Fibroblast of peridontal ligament (primary cell): Measurements from ENCODE around the gene DMC1.
A peak's percentile ranks its signal among the peaks of the same experiment; 100 is the strongest.

Experiments used
- DNase-seq: peaks from one replicate; pipeline ENCODE4 v3.0.0-alpha.2; 2010; ENCODE audit errors: extremely low read depth

The DMC1 gene

DNA sequence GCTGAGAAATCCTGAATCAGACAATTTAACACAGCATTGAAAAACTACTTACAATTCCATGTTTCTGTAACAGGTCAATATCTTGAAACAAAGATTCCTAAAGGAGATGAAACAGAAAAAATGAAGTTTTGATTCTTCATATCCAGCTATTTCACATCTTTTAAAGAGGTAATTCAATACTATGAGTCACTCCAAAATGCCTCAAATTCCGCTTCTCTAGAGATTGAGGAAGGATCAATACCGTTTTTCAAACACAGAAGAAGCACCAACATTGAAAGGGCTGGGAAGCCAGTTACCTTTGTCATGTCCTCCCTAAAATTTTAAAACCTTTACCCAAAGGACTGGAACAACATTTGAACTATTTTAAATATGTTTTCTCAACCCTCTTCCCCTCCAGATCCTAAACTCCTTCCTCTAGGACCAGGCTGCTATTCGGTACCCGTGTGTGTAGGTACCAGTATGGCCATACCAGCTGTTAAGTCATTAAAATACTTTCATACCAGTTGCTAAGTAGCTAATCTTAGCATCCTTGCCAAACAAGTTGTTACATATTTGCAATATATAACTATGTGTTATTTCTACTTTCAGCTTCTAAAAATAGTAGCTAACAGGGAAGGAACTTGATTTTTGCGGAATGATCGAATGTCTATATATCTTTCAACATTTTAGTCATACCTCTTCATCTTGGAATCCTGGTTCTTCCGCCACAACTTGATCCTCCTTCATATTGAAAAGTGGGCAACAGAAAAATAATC is 2.3 kb downstream of the DMC1 start:
- DNase-seq, result peak; percentile 23

DNA sequence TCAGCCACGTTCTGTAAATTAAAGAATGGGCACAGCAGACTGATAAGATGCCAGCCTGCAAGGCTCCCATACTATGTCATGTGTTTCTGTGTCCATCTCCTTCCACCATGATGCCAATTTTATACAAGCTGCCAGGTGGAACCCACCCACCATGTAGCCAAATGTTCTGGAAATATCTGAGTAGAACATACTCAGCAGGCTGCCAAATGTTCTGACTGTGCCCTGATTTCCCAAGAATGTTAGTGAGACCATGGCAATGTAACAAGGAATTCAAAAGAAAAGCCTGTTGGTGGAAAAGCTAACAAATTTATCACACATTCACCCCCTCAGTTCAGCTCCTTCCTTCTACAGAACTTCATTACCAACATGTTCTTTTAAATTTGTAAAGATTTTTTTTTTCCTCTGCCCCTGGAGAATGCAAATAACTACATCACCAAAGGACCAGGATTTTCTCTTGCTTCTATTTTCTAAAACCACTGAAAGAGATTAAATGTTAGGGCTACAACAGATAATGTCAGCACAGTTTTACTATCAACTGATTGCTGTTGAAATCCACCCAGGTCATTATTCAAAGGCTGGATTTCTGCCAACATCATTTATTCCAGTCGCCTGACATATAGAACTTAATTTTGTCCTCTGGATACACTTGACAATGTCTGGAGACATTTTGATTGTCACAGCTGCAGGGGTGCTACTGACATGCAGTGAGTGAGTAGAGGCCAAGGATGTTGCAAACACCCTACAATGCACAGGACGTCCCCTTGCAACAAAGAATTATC is 3.1 kb downstream of the DMC1 start:
- DNase-seq, result peak; percentile 30

DNA sequence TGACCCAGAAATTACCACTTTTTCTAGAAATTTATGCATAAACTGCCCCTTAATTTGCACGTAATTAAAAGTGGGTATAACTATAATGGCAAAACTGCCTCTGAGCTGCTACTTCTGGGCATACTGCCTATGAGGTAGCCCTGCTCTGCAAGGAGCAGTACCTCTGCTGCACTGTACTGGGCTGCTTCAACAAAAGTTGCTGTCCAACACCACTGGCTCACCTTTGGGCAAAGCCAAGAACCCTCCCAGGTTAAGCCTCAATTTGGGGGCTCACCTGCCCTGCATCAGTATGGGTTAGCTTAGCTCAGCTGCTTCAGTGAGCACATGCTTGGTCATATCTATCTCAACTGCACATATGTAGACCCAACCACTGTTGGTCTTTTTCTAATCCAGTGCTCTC is 4.5 kb downstream of the DMC1 start:
- DNase-seq, result no peak

DNA sequence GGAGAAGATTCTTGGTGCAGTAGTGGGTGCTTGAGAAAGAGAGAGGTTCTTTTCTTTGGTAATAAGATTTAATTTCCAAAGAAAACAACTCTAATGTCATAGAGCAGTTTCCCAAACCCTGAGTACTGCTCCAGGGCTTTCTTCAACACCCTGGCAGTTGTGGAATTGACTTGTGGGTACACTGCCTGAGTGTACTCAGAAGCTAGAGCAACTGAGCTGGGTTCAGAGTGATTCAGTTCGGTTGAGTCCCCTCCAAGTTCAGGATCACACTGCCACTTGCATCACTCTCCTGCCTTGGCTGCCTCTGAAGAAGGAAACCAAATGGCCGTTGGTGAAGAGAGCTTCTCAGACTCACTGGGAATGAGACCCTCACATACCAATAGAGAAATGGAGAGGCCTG is 5.3 kb downstream of the DMC1 start:
- DNase-seq, result peak; percentile 44

DNA sequence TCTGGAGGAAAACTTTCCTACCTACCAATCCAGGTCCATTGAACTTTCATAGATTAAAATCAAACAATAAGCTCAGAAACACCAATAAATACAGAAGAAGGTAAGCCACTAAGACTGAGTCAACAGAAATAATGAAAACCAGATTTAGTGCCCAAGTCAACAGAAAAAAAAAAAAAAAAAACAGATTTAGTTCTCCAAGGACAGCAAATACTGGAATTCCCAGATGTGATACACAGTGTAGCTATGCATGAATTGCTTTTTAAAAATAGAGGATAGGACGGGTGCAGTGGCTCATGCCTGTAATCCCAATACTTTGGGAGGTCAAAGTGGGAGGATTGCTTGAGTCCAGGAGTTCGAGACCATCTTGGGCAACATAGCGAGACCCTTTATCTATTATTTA is 15.7 kb downstream of the DMC1 start:
- DNase-seq, result peak; percentile 88

DNA sequence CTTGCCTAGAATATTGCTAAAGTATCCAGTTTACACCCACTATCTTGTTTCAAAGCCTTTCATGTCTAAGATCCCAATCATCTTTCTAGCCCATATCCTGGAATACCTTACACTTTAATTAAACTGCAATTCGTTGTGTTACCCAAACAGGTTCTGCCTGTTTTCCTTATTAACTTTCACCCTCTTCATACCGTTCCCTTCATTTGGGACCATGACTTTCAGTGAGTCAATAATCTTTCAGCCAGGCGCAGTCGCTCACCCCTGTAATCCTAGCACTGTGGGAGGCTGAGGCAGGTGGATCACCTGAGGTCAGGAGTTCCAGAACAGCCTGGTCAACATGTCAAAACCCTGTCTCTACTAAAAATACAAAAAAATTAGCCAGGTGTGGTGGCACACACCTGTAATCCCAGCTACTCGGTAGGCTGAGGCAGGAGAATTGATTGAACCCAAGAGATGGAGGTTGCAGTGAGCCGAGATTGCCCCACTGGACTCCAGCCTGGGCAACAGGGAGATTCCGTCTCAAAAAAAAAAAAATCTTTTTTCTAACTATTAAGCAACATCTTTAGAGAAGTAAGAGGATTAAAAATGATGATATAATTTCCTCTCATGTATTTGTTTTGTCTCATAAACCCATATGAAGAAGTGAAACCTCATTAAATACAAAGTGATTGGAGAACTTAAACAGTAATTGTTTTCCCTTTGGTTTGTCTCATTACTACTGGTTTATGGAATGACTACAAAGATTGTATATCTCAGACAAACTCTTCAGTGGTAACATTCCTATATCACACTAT is 20.7 kb downstream of the DMC1 start:
- no peak for DNase-seq

DNA sequence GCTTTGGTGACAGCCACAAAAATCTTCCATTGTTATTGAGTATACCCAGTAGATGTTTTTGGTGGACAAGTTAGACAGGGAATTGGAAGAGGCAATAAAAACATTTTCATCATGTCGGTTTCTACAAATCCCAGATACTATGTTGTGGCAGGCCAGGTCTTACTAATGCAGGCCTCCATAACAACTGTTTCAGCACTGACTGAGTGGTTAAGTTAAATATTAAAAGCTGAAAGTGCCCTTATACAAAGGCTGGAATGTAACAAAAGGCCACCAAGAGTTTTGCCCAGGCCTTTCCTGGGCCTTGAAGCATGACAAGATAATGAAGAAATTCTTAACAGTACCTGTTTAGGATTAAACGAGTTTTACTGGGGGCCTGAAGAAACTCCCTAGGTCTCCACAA is 29.3 kb downstream of the DMC1 start:
- DNase-seq, result no peak

DNA sequence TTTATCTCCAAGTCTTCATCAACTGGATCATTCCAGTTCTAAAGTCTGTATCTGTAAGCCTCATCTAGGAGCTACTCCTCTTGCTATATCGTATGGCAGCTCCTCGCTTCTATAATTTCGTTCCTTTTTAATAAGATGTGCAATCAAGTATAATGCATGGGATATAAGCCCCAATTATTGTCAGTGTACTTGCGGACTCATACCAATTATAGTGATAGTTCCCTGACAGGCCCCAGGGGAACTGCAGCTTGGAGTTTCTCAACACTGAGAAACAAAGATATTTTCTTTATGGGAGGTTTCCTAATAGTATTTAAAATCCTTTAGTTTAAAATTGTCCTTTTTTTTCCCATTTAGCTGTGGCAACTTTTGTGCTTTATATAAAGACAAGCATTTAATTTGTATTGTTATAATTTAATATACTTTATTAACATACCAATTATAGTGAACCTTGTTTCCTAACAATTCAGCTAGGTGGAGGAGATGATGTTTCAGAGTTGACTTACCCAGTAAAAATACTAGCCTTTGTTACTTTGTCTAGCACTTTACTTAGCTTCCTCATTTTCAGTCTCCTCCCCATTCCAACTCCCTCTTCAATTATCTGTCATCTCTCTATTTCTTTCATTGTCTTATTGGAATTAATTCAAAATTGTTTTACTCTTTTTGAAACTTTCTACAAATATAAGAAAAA is 38.6 kb downstream of the DMC1 start:
- no peak for DNase-seq

DNA sequence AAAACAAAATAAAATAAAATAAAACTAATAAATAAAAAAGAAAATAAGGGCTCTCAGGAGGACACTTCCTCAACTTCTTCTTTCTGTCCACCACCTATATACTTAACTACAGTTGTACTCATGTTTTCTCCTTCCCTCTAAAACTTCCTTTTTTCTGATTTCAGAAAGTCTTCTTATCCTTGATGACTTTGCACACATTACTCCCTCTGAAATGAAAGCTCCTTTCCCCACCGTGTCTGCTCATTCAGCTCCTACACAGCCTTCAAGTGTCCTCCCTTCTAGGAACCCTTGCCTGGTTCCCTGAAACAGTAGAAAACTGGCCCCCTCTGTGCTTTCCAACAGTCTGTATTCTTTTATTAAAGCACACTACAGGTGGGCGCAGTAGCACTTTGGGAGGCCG is 45.6 kb downstream of the DMC1 start:
- no peak for DNase-seq

DNA sequence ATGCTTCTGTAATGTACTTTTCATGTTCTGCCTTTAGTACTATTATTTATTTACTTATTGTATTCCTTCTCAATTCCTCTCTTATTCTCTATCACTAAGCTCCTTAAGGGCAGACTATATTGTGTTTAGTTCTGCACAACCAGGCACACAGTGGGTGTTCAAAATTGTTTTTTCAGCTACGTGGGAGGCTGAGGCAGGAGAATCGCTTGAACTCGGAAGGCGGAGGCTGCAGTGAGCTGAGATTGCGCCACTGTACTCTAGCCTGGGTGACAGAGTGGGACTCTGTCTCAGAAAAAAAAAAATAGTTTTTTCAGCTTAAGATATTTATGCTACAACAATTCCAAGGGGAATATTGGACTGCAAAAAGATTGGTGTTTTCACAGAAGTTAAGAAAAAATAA is 46.5 kb downstream of the DMC1 start:
- no peak for DNase-seq

DNA sequence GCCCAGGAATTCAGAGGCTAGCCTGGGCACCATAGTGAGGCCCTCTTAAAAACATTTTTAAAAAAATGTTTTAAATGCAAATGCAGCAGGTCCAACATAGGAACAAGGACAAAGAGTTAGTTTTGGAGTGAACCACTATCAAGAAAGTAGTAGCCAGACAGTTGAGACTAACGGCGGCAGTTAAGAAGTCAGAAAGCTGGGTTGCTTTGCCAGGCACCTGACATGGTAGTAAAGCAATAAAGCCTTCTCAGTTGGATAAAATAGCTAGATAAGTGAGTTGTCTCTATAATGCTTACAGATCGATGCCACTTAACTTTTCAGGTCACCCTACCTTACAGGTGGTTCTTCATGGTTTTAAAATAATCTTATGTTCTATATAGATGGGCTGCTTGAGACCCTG is 47.0 kb downstream of the DMC1 start:
- no peak for DNase-seq

DNA sequence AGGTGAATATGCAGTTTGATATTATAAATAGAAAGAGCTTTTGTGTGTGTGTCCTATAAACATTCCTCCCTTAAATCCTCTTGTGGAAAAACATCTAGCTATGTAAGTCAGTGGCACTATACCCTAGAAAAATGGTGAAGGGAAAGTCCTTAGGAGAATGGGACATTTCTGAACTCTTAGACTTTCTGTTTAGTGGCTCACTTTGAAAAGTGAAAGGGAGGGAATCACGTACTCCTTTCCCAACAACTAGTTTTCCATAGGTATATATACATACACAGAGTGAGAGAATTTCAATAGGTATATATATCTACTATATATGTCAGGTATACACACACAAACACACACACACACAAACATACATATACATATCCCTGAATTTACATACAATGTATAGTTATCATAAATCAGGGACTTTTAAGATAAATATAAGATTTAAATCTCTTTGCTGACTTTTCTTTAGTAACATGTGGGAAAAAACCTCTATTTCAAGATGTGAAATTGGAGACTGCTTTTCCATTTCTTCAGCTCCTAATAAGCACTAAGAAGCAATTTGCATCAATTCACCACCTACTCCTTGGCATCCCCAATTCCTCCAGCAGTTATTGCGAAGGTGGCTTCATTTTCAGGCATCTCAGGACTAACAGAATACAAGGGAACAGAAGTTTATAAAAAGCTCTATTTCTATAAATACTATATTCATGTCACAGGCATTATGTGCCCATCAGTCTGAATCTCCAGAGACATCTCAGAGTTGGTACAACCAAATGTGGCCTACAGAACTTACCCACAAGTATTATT is 50.3 kb downstream of the DMC1 start:
- no peak for DNase-seq

DNA sequence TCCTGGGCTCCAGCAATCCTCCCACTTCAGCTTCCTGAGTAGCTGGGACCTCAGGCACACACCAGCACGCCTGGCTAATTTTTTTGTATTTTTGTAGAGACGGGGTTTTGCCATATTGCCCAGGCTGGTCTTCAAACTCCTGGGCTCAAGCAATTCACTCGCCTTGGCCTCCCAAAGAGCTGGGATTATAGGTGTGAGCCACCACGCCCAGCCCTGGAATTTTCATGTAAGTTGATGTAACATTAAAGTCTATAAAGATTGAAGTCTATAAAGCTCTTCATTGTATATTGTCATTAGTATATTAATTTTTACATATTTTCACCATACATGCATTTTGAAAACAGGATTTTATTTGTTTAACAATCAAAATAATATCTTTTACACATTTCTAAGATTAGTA is 51.4 kb downstream of the DMC1 start:
- no peak for DNase-seq

DNA sequence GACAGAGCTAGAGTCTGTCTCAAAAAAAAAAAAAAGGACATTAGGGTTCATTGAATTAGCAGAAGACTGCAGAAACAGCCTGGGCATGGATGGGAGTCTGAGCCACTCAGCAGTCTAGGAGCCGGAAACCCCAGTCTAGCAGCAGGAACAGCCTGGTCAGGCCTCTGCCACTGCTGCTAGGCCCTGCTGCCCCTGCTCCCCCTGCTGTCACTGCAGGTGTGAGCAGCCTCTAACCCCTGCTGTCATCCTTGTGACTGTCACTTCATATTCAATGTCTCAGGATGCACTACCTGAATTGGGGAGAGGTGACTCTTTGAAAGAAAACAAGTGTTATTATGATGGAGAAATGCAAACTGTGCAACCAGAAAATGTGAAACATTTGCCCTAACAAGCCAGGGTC is 56.9 kb downstream of the DMC1 start:
- no peak for DNase-seq

DNA sequence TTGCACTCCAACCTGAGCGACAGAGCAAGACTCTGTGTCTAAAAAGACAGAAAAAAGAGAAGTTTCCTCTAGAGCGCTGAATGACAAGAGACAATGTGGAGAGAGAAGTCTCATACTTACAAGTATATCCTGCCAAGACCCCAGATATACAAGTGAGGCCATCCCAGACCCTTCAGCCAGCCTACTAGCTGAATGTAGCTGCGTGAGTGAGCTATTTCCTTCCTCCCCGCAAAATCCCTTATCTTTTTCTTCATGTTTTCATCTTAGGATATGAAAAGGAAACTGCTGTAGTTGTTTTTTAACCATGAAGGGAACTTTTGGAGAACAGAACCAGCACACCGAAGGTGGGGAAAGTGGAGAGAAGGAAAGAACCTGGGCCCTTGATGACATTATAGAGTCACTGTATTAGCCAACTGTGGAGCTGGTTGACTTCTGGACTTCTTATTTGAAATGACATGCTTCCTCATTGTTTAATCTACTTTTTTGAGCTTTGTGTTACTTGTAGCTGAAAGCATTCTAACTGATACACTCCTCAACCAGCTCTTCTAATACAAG is 59.5 kb downstream of the DMC1 start:
- DNase-seq, result no peak

DNA sequence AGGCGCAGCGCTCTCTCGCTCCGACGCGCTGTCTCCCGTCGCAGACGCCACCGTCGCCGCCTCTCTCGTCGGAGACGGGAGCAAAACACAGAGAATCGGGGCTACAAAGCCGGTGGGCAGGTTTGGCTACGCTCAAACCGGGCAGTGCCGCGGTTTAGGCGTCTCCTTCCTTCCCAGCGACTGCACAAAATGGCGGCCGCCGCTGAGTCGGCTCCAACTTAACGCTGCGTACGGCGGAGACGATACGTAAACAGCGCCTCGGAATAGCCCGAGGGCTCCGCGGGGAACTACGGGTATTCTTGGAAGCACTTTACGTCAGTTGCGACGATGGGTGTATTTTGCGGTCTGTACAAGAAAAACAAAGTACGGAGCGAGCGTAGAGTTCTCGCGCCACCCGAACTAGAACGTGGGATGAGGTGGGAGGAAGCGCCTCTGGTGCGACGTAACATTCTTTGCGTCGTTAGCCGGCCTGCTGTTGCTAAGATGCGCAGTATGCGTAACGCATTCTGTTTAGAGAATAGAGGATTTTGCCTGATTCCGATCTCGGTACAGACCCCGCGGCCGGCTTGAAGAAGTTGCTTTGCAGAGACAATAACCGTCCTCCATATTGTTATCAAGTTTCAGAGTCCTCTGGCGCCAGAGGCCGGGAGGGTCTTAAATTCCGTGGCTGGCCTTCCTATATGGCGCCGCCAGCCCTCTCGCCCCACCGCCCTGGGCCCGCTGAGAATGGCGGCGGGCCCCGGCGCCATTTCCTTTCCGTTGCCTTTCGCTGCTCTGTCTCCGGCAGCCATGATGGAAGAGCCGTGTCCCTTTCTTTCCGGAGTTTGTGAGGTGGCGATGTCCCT is 63.6 kb downstream of the DMC1 start, which contains the start of gene DDX17:
Gene DDX17, minus strand, starts transcription at position 194 of the 845 bp plus-strand sequence.
- peak; percentile 99 for DNase-seq

DNA sequence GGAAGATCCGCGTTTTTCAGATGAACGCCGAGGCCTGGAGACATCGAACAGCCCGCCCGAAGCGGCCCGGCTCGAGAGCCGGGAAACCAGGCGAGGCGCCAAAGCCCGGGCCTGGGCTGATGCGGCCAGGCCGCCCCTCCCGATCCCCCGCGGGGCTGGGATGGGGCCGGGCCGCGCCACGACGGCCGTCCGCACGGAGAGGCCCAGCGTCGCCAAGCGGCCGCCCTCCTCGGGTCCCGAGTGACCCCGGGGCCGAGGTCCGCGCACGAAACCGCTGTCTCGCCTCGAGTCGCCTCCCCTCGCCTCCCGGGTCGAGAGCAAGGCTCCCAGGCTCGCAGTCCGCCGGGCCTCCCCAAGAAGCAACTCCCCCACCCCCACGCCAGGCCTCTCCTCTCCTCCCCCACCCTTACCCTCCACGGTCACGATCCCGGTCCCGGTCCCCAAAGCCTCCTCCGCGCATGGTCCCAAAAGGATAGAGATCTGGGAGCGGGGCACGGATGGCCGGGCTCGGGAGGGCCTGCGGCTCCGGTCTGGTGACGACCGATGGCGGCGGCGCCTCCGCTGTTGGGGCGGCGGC is 64.4 kb downstream of the DMC1 start:
- DNase-seq, result peak; percentile 65

DNA sequence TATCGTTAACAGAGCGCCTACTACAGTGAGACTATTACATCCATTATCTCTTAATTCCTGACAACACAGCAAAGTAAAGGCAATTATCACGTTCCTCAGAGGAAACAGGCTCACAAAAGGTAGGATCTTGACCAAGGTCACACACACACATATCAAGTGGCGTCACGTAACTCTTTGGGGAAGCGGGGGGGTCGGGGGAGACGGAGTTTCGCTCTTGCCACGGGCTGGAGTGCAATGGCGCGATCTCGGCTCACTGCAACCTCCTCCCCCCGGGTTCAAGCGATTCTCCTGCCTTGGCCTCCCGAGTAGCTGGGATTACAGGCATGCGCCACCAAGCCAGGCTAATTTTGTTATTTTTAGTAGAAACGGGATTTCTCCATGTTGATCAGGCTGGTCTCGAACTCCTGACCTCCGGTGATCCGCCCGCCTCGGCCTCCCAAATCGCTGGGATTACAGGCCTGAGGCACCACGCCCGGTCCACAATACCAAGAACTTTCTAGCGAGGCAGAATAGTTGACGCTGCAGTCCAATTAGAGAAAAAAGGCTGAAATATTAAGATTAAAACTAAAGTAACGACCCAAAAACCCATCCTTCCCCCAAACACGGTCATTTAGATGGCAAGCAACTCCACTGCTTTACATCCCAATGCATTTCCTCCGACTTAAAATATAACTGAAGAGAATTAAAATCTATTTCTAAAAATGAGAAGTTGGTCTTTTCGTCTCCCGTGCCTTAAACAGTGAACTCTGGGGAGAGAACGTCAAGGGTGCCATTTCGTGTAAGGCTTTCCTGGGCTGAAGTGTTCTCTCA is 65.0 kb downstream of the DMC1 start:
- no peak for DNase-seq

DNA sequence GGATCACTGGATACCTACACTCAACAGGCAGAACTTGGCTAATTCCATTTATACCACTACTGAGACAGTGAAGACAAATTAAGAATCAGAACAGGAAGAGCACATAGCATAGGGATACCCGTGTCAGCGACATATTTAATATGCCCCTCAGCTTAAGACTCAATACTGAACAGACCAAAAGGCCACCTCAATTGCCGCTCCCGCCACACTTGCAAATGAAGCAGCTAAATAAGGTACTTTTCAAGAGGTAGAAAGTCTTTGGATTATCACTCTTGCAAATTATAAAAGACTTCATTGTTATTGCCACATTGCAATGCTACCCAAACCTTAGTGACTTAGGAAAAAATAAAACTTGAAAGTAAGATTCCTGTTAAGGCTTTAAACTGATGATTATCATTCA is 67.0 kb downstream of the DMC1 start:
- DNase-seq, result no peak
